Spleen (tissue), 11 donors: ENCODE results near the gene UMOD. TPM values are rescaled to one million over a fixed set of nuclear protein-coding genes. Genes with fewer than 3 reads are reported as not detected.

Source experiments
- DNase-seq: peaks from one replicate; pipeline ENCODE4 v3.0.0-alpha.2; 2020
- H3K27ac ChIP-seq, 8 donors: fragments of 200-600 bp; sonication (generic) in 7 of 8; 1 replicate in 4 of 8; 2 replicates in 4 of 8; pipeline versions ENCODE4 v1.5.0 to v1.8.0; 2016 to 2021; ENCODE audit warnings: inconsistent platforms in 4 of 8, mild to moderate bottlenecking in 4 of 8, moderate library complexity in 1 of 8
- H3K27me3 ChIP-seq, 7 donors: fragments of 200-600 bp; sonication (generic) in 6 of 7; replicated peaks in 1 of 7; 1 replicate in 4 of 7; 2 replicates in 3 of 7; pipeline versions ENCODE4 v1.5.0 to v1.8.0; 2016 to 2021; ENCODE audit warnings: inconsistent platforms in 3 of 7, mild to moderate bottlenecking in 1 of 7
- H3K36me3 ChIP-seq, 6 donors: fragments of 200-600 bp; sonication (generic) in 5 of 6; 1 replicate in 4 of 6; 2 replicates in 2 of 6; pipeline versions ENCODE4 v1.5.0 to v1.8.0; 2016 to 2021; ENCODE audit warnings: inconsistent platforms in 2 of 6
- H3K4me1 ChIP-seq, 6 donors: fragments of 200-600 bp; sonication (generic) in 5 of 6; 1 replicate in 3 of 6; 2 replicates in 3 of 6; pipeline versions ENCODE4 v1.5.0 to v1.8.0; 2016 to 2021; ENCODE audit warnings: inconsistent platforms in 3 of 6
- H3K4me3 ChIP-seq, 8 donors: fragments of 200-600 bp; sonication (generic) in 7 of 8; 1 replicate in 4 of 8; 2 replicates in 4 of 8; pipeline versions ENCODE4 v1.5.0 to v1.8.0; 2016 to 2021; ENCODE audit warnings: inconsistent platforms in 4 of 8, mild to moderate bottlenecking in 4 of 8, moderate library complexity in 2 of 8
- H3K9me3 ChIP-seq, 8 donors: fragments of 200-600 bp; sonication (generic) in 7 of 8; 1 replicate in 4 of 8; 2 replicates in 4 of 8; pipeline versions ENCODE4 v1.5.0 to v1.8.0; 2016 to 2021; ENCODE audit warnings: inconsistent platforms in 4 of 8
- POLR2A ChIP-seq, 3 donors: fragments of 450-650 bp; IDR thresholded peaks; one replicate each; pipeline ENCODE4 v1.5.1; 2017; ENCODE audit warnings: antibody characterized with exemption in 3 of 3, mild to moderate bottlenecking in 1 of 3
- POLR2AphosphoS5 ChIP-seq, 3 donors: sonication (generic); formaldehyde crosslinking; IDR thresholded peaks; one replicate each; pipeline ENCODE4 v1.5.1; 2017; ENCODE audit warnings: antibody characterized with exemption in 3 of 3
- WGBS, 5 donors: extraction: QIAGEN DNeasy Blood & Tissue Kit in 3 of 5; methylation state at CpG; one replicate each; pipeline versions ENCODE4 v1.1.5 to v1.1.7; 2013 to 2018; 5-methylcytosine and 5-hydroxymethylcytosine counted together
- intact Hi-C: fragments of 100-400 bp; cut with DNase I; formaldehyde crosslinking; loops from one replicate; pipeline ENCODE4 v1.15.0; 2023; ENCODE audit warnings: low total_unique reads
- polyA plus RNA-seq, 3 donors: library from polyadenylated mRNA; stranded (reverse); fragments of 200-250 nt; gene quantifications; one replicate each; pipeline ENCODE4 v1.2.1, GENCODE V29; 2013
- total RNA-seq, 7 donors: library from RNA; depleted of rRNA in 3 of 7; stranded (reverse); fragments of >200 nt in 3 of 7; fragmentation: NEBNext Ultra II Directional in 4 of 7; extraction: Animal tissue kit (Norgen Biotek cat#: 25700) in 4 of 7; gene quantifications; one replicate each; pipeline versions ENCODE4 v1.1.0 to v1.2.1, GENCODE V29; 2016 to 2021
- TF ChIP-seq, protein P1 (sequence below), 11 experiments: fragments of 200-600 bp in 7 of 11; fragments of 450-650 bp in 4 of 11; sonication (generic) in 4 of 11; IDR thresholded peaks in 8 of 11; conservative IDR thresholded peaks in 3 of 11; 1 replicate in 7 of 11; 2 replicates in 4 of 11; pipeline versions ENCODE4 v1.4.0 to v1.8.0; 2016 to 2021; ENCODE audit warnings: antibody characterized with exemption in 11 of 11, inconsistent platforms in 4 of 11, mild to moderate bottlenecking in 1 of 11
- donor health status: healthy with polysubstance abuse.
- donor health status: DM: no; HTN: no; CAD: no; lungs with moderate emphysema.
- donor health status: DM: no; HTN: no; CAD: no.
- donor health status: Bipolar disorder and iron deficiency.
- donor health status: healthy.
- donor health status: DM: no; HTN: no; CAD: no.
- donor health status: DM: yes; HTN: yes; CAD: no.

Gene UMOD
- total and polyA plus RNA-seq, 10 donors = 0.17 TPM; not detected in 9

DNA sequence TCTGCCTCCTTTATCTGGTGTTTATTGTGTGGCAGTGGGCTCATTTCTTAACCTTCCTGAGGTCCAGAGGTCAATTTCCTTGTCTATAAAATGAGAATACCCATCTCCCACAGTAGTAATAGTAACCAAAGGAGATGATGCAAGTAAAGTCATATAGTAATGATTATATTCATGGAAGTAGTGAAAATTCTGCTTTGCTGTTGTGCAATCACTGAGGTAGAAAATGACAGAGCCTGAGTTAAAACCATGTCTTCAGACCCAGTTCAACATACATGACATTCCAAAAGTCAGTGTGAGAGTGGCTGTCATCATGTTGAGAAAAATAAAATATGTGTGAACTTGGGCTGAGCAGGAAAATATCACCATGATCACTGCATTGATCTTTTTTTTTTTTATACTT is 864 bp upstream of the UMOD start:
- no peak for TF ChIP-seq POLR2AphosphoS5 (IDR thresholded peaks at IDR 0.05)
- DNase-seq = no peak
- Histone ChIP-seq H3K4me1 (no peaks in the 10 kb centered on the region), H3K4me3 (no peak overlapping the region), H3K27me3 (peaks cover 0 to 45% (median 0%) of the 10 kb centered on the region in 7 donors), H3K27ac (no peak overlapping the region), H3K9me3 (no peaks in the 10 kb centered on the region), H3K36me3 (no peaks in the 10 kb centered on the region)
- intact Hi-C loops = no loop called here

DNA sequence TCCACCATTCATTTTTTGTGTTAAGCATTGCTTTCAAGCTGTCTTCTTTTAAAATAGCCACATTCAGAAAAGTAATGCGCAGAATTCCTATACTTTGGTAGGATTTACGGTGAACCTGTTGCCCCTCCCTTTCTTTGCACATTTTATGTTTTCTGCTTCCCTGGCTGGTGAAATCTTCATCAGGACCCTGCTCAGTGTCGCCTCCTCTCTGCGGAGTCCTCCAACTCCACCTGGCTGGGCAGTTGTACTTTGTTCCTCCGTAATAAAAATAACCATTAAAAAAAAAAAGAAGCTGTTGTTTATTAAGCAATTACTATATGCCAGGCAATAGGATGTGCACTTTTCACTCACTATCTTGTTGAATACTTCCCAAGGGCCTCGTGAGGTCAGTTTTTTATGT is 2.9 kb downstream of the UMOD start:
- Histone ChIP-seq H3K27me3 (peaks cover 0 to 42% (median 0%) of the 10 kb centered on the region in 7 donors), H3K9me3 (no peaks in the 10 kb centered on the region), H3K36me3 (no peaks in the 10 kb centered on the region), H3K27ac (no peak overlapping the region), H3K4me1 (no peaks in the 10 kb centered on the region), H3K4me3 (no peak overlapping the region)
- no peak for TF ChIP-seq POLR2AphosphoS5 (IDR thresholded peaks at IDR 0.05)
- no peak for TF ChIP-seq POLR2A (IDR thresholded peaks at IDR 0.05)
- TF ChIP-seq, protein P1, sequence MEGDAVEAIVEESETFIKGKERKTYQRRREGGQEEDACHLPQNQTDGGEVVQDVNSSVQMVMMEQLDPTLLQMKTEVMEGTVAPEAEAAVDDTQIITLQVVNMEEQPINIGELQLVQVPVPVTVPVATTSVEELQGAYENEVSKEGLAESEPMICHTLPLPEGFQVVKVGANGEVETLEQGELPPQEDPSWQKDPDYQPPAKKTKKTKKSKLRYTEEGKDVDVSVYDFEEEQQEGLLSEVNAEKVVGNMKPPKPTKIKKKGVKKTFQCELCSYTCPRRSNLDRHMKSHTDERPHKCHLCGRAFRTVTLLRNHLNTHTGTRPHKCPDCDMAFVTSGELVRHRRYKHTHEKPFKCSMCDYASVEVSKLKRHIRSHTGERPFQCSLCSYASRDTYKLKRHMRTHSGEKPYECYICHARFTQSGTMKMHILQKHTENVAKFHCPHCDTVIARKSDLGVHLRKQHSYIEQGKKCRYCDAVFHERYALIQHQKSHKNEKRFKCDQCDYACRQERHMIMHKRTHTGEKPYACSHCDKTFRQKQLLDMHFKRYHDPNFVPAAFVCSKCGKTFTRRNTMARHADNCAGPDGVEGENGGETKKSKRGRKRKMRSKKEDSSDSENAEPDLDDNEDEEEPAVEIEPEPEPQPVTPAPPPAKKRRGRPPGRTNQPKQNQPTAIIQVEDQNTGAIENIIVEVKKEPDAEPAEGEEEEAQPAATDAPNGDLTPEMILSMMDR (IDR thresholded peaks at IDR 0.05 in 8 of 11, conservative IDR thresholded peaks at IDR 0.05 in 3 of 11) = no peak
- WGBS, 5 donors = 76 to 90% (median 83%) methylated on average over 6 of the region's 6 CpGs
- no peak for DNase-seq
- intact Hi-C loops = no loop called here

DNA sequence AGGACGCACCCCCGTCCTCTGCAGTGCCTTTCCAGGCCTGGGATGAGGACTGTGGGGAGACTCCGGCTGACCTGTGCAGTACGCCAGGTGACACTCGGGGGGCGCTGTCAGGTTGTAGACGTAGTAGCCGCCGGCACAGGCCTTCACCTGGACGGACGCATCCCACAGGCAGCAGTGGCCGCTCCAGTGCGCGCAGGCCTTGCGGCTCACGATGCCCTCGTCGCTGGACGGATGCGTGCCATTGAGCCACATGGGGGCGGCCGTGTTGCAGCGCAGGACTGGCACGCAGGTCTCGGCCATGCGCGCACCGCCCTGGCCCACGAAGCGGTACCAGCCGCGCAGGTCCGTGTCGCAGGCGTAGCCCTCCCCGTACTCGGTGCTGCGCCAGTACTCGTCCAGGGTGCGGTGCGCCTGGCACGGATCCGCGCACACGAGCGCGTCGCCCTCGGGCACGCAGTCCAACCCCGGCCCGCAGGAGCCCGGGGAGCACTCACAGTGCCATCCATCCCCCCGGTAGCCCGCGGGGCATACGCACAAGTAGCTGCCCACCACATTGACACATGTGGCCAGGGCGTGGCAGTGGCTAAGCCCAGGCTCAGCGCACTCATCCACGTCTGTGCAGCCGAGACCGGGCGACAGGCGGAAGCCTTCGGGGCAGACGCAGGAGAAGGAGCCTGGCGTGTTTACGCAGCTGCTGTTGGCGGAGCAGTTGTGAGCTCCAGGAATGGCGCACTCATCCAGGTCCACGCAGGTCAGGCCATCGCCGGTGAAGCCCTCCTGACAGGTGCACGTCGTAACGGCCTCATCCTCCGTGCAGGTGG is 3.9 kb downstream of the UMOD start:
- Histone ChIP-seq H3K27me3 (peaks cover 0 to 42% (median 0%) of the 10 kb centered on the region in 7 donors), H3K4me1 (no peaks in the 10 kb centered on the region), H3K9me3 (no peaks in the 10 kb centered on the region), H3K27ac (no peak overlapping the region), H3K4me3 (no peak overlapping the region), H3K36me3 (no peaks in the 10 kb centered on the region)
- TF ChIP-seq, protein P1 (IDR thresholded peaks at IDR 0.05 in 8 of 11, conservative IDR thresholded peaks at IDR 0.05 in 3 of 11) = no peak
- TF ChIP-seq POLR2AphosphoS5 (IDR thresholded peaks at IDR 0.05) (no peak), POLR2A (IDR thresholded peaks at IDR 0.05) (no peak)
- intact Hi-C loops = no loop called here
- WGBS, 5 donors = 32 to 58% (median 37%) methylated on average over 33 to 77 of the region's 77 CpGs
- DNase-seq = no peak

DNA sequence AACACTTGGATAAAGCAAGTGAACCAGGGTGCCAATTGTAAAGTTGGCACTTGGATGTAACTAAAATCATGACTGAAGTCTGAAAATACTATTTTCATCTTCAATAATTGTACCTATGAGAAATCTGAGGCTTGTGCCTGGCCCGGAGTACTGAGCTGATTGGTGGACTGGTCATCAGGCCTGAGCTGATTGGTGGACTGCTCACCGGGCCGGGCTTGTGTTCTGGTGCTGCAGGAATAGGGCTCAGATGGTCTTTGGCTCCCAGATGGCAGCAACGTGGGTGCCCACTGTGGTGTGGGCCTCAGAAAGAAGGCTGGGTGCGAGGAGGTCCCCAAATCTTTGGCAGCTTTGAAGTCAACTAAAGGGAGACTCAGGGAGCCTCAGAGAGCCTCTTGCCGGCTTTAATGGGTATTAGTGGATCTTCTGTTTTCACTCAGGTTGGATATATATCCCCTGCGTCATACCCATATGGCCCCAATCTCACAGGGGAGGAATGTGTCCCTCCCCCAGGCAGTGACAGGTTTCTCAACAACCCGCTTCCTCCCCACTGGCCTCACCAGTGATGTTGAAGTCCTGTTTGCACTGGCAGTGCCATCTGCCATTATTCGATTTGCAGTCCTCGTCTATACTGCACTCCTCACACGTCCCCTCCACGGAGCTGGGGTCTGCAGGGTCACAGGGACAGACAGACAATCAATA is 4.7 kb downstream of the UMOD start:
- Histone ChIP-seq H3K4me1 (no peaks in the 10 kb centered on the region), H3K27me3 (peaks cover 0 to 42% (median 0%) of the 10 kb centered on the region in 7 donors), H3K27ac (no peak overlapping the region), H3K4me3 (no peak overlapping the region), H3K36me3 (no peaks in the 10 kb centered on the region), H3K9me3 (no peaks in the 10 kb centered on the region)
- TF ChIP-seq POLR2AphosphoS5 (IDR thresholded peaks at IDR 0.05) (no peak), POLR2A (IDR thresholded peaks at IDR 0.05) (no peak)
- TF ChIP-seq, protein P1 (IDR thresholded peaks at IDR 0.05 in 8 of 11, conservative IDR thresholded peaks at IDR 0.05 in 3 of 11) = no peak
- intact Hi-C loops = no loop called here
- DNase-seq = no peak
- WGBS, 5 donors = 55 to 66% (median 60%) methylated on average over 11 to 12 of the region's 12 CpGs
